ENCODE data around the gene NDUFB2.

Gene NDUFB2

GRCh38 chr7:140746751-140747150 lies 50.2 kb downstream of the NDUFB2 start:
- DNase-seq, result no peak

- no peak for DNase-seq
Measured at GRCh38 chr7:140752533-140752932, 56.0 kb downstream of the NDUFB2 start.

GRCh38 chr7:140754506-140754905 lies 58.0 kb downstream of the NDUFB2 start:
- DNase-seq, result no peak

Measured in NCI-H510A treated with DMSO at 0.1 percent for 48 hours (cell line).